ENCODE data around the gene NUTF2. TPM values are rescaled to one million over a fixed set of nuclear protein-coding genes. Genes with fewer than 3 reads are reported as not detected.
"Not testable (repeated sequence)": the region's sequence is repeated elsewhere in the genome, so short reads cannot be mapped to it uniquely, and the experiment has no call there.

NUTF2 gene
- total RNA-seq, 1 experiment from 2014 or later, result 48.7 TPM

DNA sequence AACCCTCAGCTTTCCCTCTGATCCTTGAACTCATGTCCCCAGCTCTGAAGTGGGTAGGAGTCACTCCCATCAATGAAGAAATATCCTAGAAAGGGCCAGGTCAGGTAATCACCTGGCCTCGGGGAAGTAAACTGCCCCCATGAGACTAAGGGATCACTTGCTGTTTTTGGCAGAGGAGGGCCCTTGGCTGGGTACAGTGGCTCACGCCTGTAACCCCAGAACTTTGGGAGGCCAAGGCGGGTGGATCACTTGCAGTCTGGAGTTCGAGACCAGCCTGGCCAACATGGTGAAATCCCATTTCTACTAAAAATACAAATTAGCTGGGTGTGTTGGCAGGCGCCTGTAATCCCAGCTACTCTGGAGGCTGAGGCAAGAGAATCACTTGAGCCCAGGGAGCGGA is 17.3 kb downstream of the NUTF2 start:
- DNase-seq (ENCODE audit: low read depth), result not testable (repeated sequence)

DNA sequence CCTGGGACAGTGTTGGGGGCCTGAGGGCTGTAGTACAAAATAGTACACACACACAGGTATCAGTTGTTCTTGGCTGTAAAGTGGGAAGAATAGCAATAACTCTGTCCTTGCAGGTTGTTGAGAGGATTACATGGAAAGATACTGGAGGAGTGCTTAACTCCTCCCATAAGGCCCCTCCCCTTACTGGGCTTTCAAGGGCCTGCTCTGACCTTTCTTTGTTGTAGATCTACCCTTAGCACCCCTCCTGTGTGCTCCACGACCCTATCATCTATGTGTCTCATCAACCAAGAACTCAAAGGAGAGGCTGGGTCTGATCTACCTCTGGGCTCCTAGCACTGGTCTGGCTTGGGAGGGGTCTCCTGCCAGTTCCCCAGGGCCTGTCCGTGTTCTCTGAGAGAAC is 17.9 kb downstream of the NUTF2 start:
- DNase-seq (ENCODE audit: low read depth), result no peak

DNA sequence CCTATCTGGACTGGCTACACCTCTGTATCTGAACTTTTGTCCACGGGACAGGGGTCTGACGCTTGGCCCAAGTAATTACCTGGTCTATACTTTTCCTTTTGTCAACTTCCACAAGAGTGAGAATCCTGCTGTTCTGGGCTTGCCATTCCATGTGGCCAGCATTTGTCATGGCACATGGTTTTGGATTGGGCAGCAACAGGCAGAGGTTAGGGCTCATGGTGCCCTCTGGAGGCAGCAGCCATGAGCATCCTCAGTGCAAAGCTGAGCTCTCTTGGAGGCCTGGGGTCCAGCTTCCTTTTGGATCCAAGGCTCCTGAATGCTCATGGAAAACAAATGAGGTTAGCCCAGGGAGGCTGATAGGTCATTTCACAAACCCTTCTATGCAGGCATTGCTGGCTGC is 18.6 kb downstream of the NUTF2 start:
- peak; percentile 45 for DNase-seq (ENCODE audit: low read depth)

GRCh38 chr16:67868290-67868689 is 21.6 kb downstream of the NUTF2 start:
- no peak for DNase-seq (ENCODE audit: low read depth)

DNA sequence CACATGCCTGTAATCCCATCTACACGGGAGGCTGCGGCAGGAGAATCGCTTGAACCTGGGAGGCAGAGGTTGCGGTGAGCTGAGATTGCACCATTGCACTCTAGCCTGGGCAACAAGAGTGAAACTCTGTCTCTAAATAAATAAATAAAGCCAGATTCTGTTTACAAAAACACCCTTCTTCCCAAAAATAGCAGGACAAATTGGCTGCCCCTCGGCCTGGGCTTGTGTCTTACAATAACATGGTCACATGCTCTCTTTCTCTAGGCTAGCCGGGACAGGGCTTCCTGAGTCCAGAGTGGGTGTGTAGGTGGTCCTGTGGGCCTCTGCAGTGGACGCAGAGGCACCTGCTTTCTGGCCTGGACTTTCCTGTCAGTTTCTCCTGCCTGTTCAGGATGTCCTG is 22.9 kb downstream of the NUTF2 start:
- no peak for DNase-seq (ENCODE audit: low read depth)

- no peak for DNase-seq (ENCODE audit: low read depth)
Measured at GRCh38 chr16:67871256-67871655, 24.5 kb downstream of the NUTF2 start.

GRCh38 chr16:67872131-67872630 is 25.4 kb downstream of the NUTF2 start:
- no peak for DNase-seq (ENCODE audit: low read depth)

DNA sequence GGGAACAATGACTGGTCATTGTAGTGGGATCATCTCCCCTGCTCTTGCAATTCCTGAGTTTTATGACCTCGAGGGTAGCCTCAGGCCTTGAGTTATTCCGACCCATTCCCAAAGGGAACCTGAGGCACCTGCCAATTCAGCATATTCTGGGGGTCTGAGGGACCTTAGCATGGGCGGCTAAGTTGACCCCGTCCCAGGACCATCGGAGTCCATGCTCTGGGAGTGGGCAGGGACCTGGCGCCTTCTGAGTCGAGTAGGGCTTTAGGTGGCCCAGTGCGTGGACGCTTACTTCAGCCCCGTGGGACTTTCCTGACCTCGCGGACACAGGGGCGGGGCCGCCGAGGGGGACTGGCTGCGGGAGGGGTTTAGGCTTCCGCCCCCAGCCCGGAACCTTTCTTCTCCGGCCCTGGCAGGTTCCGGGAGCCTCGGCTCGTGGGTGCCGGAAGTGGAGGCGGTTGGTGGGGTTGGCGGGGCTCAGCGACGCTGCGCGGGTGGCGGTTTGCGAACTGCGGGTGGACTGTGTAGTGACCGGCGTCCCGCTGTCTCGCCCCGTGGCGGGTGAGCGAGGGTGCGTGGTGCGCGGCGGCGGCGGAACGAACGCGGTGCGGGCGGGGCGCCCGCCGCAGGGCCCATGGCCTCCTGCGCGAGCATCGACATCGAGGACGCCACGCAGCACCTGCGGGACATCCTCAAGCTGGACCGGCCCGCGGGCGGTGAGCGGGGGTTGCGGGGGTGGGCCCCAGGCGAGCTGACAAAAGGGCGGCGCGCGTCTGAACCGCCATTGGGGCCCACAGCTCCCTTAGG is 26.1 kb downstream of the NUTF2 start, which contains the start of gene EDC4:
EDC4 (plus strand) TSS at position 422 of the 804 bp plus-strand sequence; CDS start at position 632, 210 bp downstream.
- DNase-seq (ENCODE audit: low read depth), result peak; percentile 68

- DNase-seq (ENCODE audit: low read depth), result no peak
Measured at GRCh38 chr16:67873435-67874370, 27.0 kb downstream of the NUTF2 start.

- no peak for DNase-seq (ENCODE audit: low read depth)
Measured at GRCh38 chr16:67874372-67874771, 27.6 kb downstream of the NUTF2 start.

- no peak for DNase-seq (ENCODE audit: low read depth)
Measured at GRCh38 chr16:67877064-67877463, 30.3 kb downstream of the NUTF2 start.

- no peak for DNase-seq (ENCODE audit: low read depth)
Measured at GRCh38 chr16:67878232-67878631, 31.5 kb downstream of the NUTF2 start.

GRCh38 chr16:67878846-67879245 is 32.1 kb downstream of the NUTF2 start:
- DNase-seq (ENCODE audit: low read depth), result no peak

DNA sequence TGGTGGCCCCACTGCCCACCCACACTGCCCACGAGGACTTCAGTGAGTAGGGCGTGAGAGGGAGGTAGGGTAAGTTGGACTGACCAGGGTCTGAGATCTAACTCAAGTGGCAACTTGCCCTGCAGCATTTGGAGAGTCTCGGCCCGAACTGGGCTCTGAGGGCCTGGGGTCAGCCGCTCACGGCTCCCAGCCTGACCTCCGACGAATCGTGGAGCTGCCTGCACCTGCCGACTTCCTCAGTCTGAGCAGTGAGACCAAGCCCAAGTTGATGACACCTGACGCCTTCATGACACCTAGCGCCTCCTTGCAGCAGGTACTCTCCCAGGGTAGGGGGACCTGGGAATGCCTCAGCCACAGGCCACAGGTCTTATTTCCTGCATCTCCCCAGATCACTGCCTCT is 32.7 kb downstream of the NUTF2 start:
- no peak for DNase-seq (ENCODE audit: low read depth)

DNA sequence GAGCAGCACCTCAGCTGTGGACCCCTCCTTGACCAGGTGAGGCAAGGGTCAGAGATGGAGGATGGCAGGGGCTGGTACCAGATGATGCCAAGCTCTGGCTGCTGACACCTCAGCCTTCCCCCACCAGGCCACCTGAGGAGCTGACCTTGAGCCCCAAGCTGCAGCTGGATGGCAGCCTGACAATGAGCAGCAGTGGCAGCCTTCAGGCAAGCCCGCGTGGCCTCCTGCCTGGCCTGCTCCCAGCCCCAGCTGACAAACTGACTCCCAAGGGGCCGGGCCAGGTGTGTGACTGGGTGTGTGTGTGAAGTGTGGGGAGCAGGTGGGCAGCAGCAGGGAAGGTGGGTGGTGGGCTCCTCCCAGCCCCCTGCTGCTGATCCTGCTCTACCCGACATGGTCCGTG is 33.2 kb downstream of the NUTF2 start:
- no peak for DNase-seq (ENCODE audit: low read depth)

- no peak for DNase-seq (ENCODE audit: low read depth)
Measured at GRCh38 chr16:67880584-67880983, 33.9 kb downstream of the NUTF2 start.

DNA sequence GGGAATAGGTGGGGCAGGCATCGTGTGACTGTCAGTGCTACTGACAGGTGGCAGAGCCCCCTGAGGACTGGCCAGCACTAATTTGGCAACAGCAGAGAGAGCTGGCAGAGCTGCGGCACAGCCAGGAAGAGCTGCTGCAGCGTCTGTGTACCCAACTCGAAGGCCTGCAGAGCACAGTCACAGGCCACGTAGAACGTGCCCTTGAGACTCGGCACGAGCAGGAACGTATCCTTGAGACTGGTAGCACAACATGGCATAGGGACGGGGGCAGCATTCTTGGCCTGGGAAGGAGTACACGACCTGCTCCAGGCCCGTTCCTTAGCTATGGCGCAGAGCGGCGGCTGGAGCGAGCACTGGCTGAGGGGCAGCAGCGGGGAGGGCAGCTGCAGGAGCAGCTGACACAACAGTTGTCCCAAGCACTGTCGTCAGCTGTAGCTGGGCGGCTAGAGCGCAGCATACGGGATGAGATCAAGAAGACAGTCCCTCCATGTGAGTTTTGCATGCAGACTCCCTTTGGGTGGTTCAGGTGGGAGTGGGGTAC is 35.0 kb downstream of the NUTF2 start:
- DNase-seq (ENCODE audit: low read depth), result no peak

DNA sequence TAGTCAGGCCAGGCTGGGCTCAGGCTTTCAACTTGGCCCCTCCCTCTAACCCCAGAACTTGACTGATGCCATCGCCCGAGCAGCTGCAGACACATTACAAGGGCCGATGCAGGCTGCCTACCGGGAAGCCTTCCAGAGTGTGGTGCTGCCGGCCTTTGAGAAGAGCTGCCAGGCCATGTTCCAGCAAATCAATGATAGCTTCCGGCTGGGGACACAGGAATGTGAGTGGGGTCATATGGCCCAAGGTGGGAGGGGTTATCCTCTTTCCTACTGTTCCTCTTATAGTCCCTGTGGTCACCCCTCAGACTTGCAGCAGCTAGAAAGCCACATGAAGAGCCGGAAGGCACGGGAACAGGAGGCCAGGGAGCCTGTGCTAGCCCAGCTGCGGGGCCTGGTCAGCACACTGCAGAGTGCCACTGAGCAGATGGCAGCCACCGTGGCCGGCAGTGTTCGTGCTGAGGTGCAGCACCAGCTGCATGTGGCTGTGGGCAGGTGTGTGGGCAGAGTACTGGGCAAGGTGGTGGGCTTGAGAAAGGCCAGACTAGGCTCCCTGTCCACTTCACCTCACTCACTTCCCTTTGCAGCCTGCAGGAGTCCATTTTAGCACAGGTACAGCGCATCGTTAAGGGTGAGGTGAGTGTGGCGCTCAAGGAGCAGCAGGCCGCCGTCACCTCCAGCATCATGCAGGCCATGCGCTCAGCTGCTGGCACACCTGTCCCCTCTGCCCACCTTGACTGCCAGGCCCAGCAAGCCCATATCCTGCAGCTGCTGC is 35.8 kb downstream of the NUTF2 start:
- DNase-seq (ENCODE audit: low read depth), result no peak

DNA sequence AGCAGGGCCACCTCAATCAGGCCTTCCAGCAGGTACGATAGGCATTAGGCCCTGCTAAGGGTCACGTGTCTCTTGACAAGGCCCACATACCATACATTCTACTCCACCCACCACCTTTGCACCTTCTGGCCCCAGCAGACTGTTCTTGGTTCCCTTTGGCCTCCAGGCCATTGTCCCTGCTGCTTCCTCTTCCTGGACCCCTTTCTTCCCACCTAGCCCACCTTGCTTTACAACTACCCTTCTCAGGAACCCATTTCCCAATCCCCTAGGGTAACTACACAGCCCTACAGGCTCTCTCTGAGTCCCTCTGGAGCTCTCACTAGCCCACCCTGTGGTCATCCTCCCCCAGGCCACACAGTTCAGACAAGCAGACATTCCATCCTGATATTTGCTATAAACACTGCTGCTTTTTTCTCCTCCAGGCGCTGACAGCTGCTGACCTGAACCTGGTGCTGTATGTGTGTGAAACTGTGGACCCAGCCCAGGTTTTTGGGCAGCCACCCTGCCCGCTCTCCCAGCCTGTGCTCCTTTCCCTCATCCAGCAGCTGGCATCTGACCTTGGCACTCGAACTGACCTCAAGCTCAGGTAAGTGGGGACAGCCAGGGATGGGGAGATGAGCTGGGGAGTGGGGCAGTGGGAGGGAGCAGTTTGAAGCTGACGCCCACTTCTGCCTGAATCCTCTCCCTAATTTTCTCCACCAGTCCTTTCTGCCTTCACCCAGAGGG is 36.6 kb downstream of the NUTF2 start:
- DNase-seq (ENCODE audit: low read depth), result no peak

GRCh38 chr16:67883872-67884261 is 37.1 kb downstream of the NUTF2 start:
- DNase-seq (ENCODE audit: low read depth), result peak; percentile 50

- DNase-seq (ENCODE audit: low read depth), result peak; percentile 87
Measured at GRCh38 chr16:67884684-67885083, 38.0 kb downstream of the NUTF2 start, which contains the start of gene NRN1L. Gene NRN1L, plus strand, starts transcription at chr16:67884885. Its CDS starts 19 bp downstream, at chr16:67884904.
